GM12892 (cell line): ENCODE measurements around the gene GNA14.
"Not testable (repeated sequence)": the region's sequence is repeated elsewhere in the genome, so short reads cannot be mapped to it uniquely, and the experiment has no call there.

ENCODE experiments used
- DNase-seq: peaks from one replicate; pipeline ENCODE4 v3.0.0; 2011; ENCODE audit not compliant: insufficient read length
- FAIRE-seq: peaks from 2 replicates; lab custom pipeline; 2011; peaks lifted over from hg19 to GRCh38; lab: Jason Lieb, UNC
- POLR2A ChIP-seq: IDR thresholded peaks from 2 replicates; pipeline ENCODE4 v1.6.1; 2011; ENCODE audit warnings: low read depth, low read length, control low read depth
- POLR2AphosphoS5 ChIP-seq: IDR thresholded peaks from 2 replicates; pipeline ENCODE4 v1.6.1; 2011; ENCODE audit warnings: low read depth, low read length, control low read depth
- TAF1 ChIP-seq: IDR thresholded peaks from 2 replicates; pipeline ENCODE4 v1.6.1; 2011; ENCODE audit warnings: low read depth, mild to moderate bottlenecking, control low read depth, low read length, borderline replicate concordance

Gene GNA14

DNA sequence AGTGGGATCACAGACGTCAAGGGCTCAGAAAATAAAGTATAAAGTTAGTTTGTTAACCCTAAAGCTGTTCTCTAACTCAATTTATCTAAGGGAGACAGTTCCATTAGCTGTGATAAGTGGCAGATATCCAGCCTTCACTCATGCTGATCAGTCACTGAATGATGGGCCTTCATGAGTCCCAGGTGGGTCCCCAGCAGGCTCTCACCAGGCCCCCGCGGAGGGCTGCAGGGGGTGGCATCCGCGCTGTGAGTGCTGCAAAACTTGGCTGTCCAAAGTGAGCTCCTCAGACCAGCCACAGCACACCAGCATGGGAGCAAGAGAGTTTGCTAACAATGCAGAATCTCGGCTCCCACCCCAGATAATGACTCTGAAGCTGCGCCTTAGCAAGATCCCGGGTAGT is 187.2 kb downstream of the GNA14 start:
- FAIRE-seq (no peak), DNase-seq (no peak)
- TF ChIP-seq POLR2A, result no peak
- TF ChIP-seq TAF1, result no peak

GRCh38 chr9:77457916-77458592 is 190.1 kb downstream of the GNA14 start:
- no peak for TF ChIP-seq TAF1
- TF ChIP-seq POLR2A, result no peak
- no peak for TF ChIP-seq POLR2AphosphoS5
- DNase-seq, result peak; percentile 36
- FAIRE-seq, result peak; percentile 88

DNA sequence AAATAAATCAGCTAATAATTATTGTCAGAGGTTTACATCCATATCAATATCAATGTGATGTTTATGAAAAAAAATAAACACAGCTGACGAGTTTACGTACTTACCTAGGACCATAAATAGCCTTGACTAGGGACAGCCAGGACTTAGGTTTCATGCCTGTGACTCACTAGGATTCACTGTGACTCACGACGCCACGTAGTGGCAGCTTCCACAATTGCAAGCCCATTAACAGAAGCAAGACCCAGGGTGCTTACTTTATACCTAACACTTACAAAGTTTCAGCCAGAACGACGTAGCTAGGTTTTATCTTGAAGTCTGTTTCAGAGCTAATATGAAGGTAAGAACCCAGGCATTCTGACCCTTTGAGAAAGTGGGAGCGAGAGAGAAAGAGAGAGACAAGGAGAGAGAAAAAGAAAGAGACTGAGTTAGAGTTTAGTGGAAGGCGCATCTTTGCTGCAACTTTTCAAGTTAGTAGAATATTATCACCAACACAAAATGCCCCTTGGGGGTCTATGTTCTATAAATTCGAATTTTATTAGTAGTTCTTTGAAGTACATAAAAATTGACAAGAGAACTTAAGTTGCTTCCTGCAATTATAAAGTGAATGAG is 191.2 kb downstream of the GNA14 start:
- no peak for TF ChIP-seq TAF1
- no peak for TF ChIP-seq POLR2A
- no peak for TF ChIP-seq POLR2AphosphoS5
- DNase-seq (peak; percentile 39), FAIRE-seq (peak; percentile 78)

GRCh38 chr9:77455312-77455927 is 192.7 kb downstream of the GNA14 start:
- FAIRE-seq (peak; percentile 24), DNase-seq (no peak)
- TF ChIP-seq POLR2AphosphoS5, result no peak
- no peak for TF ChIP-seq POLR2A
- TF ChIP-seq TAF1, result no peak

DNA sequence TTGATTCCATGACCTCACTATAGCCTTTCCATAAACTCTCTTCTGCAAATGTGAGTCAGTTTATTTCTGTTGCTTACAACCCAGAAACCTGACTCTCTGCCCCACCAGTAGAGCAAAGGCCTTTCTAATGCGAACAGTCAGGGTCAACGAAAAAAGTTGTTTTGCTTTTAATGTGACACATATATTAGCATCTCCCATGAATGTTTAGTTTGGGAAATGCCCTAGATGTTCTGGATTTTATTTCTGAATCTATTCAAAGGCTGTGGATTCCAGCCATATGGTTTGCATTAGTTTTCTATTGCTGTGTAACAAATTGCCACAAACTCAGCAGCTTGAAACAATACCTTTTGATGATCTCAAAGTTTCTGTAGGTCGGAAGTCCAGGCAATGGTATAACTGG is 193.5 kb downstream of the GNA14 start:
- FAIRE-seq (no peak), DNase-seq (no peak)
- TF ChIP-seq TAF1 (no peak), POLR2A (no peak), POLR2AphosphoS5 (no peak)

- FAIRE-seq, result no peak
- DNase-seq, result no peak
- TF ChIP-seq POLR2A (no peak), POLR2AphosphoS5 (no peak), TAF1 (no peak)
Observed at GRCh38 chr9:77453825-77454647, 194.1 kb downstream of the GNA14 start.

GRCh38 chr9:77451507-77451906 is 196.6 kb downstream of the GNA14 start:
- DNase-seq (no peak), FAIRE-seq (no peak)
- TF ChIP-seq TAF1, result no peak
- TF ChIP-seq POLR2A, result no peak
- TF ChIP-seq POLR2AphosphoS5, result no peak

DNA sequence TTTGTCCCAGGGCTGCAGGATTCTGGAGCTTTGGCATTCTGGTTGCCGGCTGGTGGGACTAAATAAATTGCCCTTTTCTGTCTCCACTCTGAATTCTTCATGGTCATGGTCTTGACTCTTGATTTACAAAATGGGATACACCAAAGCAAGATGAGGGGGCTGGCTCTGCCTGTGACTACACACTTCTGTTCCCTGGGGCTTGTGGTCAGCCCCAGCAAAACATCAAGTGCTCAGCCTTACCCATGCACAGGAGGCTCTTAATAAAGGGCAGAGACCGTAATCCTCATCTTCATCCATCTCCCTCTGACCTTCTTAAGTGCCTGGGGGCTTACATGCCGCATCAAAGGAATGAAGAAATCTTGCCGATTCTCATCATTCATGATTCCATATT is 198.0 kb downstream of the GNA14 start:
- DNase-seq (no peak), FAIRE-seq (no peak)
- TF ChIP-seq POLR2AphosphoS5 (no peak), TAF1 (no peak), POLR2A (no peak)

DNA sequence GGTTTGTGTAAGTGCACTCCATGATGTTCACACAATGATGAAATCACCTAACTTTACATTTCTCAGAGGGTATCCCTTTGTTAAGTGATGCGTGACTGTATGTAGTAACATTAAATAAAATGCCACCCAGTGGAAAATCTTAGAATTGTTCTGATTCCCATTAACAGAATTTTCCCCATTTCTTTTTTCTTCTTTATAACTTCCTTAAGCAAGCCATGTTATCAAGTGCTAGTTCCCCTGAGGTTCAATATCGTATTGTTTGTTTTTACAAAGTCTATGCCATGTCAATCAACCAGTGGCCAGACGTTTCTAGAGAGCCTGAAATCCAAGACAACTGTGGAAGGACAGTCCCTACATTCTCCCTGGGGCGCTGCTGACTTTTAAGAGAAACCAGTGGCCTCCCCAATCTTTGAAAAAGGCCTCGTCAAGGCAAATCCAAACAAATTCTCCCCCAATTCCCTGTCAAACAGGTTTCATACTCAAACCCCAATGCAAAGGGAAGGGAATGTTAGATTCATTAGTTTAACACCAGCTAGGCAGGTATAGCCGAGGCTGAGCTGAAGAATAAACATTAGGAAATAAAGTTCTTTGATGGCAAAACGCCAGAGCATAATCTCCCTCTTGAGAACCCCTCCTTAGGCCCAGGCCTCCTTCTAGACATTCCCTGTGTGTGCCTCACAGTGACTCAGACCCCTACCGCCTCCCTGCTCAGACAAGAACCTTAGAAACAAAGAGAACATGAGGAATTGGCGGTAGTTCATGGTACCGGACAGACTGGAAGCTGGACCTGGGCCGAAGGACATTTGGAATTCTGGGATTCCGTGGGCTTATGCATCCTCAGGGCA is 198.7 kb downstream of the GNA14 start:
- FAIRE-seq, result no peak
- no peak for TF ChIP-seq POLR2AphosphoS5

DNA sequence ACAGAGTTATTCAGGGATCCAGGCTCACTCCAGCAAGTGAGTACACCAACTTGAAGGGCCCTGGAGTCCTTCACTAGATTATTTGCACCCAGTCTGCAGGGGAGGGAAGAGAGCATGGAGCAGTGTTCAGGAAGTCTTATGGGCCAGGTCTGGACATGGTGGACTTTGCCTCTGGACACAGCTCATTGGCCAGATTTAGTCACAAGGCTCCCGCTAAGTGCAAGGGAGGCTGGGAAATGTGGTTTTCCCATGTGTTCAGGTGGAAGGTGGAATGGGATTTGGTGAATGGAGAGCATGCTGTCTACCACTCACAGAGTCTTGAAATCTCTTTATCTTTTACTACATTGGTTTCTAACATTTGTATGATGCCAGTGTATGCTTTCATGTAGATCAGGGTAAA is 200.5 kb downstream of the GNA14 start:
- DNase-seq (no peak), FAIRE-seq (no peak)
- TF ChIP-seq POLR2AphosphoS5, result no peak
- no peak for TF ChIP-seq POLR2A
- no peak for TF ChIP-seq TAF1

More for the DNA sequence above, 198.7 kb downstream of the GNA14 start:
- DNase-seq, result no peak

DNA sequence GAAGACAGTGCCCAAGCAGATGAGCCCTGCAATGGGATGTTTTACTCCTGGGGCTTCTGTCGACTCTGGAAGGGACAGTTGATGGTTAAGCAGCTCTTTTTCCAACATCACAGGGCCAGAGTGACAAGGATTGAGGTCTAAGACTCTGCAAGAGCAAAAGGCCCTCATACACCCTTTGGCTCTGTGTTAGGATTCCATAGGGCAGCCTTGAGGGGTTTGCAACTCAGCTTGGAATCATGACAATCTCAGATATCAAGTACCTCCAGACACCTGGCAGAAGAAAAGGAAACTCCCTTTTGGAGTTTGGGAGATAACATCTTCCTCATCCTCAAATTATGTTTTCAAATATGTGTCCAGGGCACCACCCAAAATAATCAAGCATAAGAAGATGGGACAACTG is 205.7 kb downstream of the GNA14 start:
- FAIRE-seq (no peak), DNase-seq (no peak)
- TF ChIP-seq TAF1, result no peak
- no peak for TF ChIP-seq POLR2A
- TF ChIP-seq POLR2AphosphoS5, result no peak

- FAIRE-seq, DNase-seq: not testable (repeated sequence)
Observed at GRCh38 chr9:77441124-77441523, 207.0 kb downstream of the GNA14 start.
